SW 1271 (cell line): ENCODE data around the gene GTF2H2.
"Not testable (repeated sequence)": the region's sequence is repeated elsewhere in the genome, so short reads cannot be mapped to it uniquely, and the experiment has no call there.

Source experiments
- DNase-seq, 2 experiments: peaks; one replicate each; lab custom pipeline; 2025; lab: John Stamatoyannopoulos, UW

GTF2H2 gene

DNA sequence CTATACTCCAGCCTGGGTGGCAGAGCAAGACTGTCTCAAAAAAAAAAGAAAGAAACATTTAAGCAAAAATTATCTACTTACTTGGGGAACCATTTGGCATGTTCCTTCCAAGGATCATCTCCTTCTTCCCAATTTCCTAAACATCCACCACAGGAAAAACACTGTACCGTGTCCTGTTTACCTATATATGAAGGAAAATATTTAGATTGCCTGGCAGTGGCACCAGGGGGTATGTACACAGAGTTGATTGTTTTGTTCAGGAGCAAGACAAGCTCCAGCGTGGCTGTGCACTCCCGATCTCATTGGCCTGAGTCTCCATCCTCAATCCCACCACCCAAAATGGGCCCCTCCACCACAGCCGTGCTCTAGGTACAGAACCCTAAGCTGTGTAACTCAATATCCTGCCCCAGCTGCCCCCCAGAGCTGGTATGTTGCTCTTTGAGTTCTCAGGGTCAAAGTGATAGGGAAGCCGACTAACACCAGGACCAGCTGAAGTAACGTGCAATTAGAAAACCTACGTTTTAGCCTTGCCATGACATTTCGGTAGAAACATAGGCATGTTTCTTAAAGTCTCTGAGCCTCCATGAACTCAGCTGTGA lies 56.2 kb downstream of the GTF2H2 start:
- no peak for DNase-seq

DNA sequence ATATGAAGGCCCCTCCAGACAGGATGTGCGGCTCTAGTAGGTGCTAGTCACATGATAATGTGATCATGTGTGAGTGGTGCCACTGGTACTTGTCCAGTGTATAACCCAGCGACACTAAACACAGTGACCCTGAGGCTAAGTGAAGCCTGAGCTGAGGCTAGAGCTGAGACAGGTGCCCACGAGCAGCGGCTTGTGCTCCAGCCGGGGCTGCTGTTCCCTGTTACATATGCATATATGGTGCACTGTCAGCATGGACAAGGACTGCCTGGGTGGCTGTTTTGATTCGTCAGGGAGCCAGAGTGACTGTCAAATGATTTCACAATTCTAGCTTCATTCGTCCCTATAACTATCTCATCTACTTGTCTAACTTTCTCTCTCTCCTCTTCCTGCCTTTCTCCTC lies 60.5 kb downstream of the GTF2H2 start:
- DNase-seq, result not testable (repeated sequence)
